BLaER1 (cell line): Measurements from ENCODE around the gene KRTAP4-4.
A peak's percentile ranks its signal among the peaks of the same experiment; 100 is the strongest.
"Not testable (repeated sequence)": the region's sequence is repeated elsewhere in the genome, so short reads cannot be mapped to it uniquely, and the experiment has no call there.

ENCODE experiments used
- H3K27ac ChIP-seq: shearing (Covaris generic); formaldehyde crosslinking; 2 replicates; pipeline ENCODE4 v1.8.1; 2022
- H3K27me3 ChIP-seq: shearing (Covaris generic); formaldehyde crosslinking; 2 replicates; pipeline ENCODE4 v1.8.1; 2022
- H3K36me3 ChIP-seq: shearing (Covaris generic); formaldehyde crosslinking; 2 replicates; pipeline ENCODE4 v1.8.1; 2022
- H3K4me1 ChIP-seq: shearing (Covaris generic); formaldehyde crosslinking; 2 replicates; pipeline ENCODE4 v1.8.1; 2022
- H3K4me2 ChIP-seq: shearing (Covaris generic); formaldehyde crosslinking; 2 replicates; pipeline ENCODE4 v1.8.1; 2022
- H3K4me3 ChIP-seq: shearing (Covaris generic); formaldehyde crosslinking; 2 replicates; pipeline ENCODE4 v1.8.1; 2022
- H3K9ac ChIP-seq: shearing (Covaris generic); formaldehyde crosslinking; 2 replicates; pipeline ENCODE4 v1.8.1; 2022
- H3K9me3 ChIP-seq: shearing (Covaris generic); formaldehyde crosslinking; 2 replicates; pipeline ENCODE4 v1.8.1; 2022
- H4K20me1 ChIP-seq: shearing (Covaris generic); formaldehyde crosslinking; 2 replicates; pipeline ENCODE4 v1.8.1; 2022
- Cebpa-rat ChIP-seq: shearing (Covaris generic); IDR thresholded peaks from 2 replicates; pipeline ENCODE4 v1.8.1; 2022

KRTAP4-4 gene

GRCh38 chr17:41177727-41178271 lies 17.3 kb upstream of the KRTAP4-4 start, which contains the start of gene KRTAP4-2:
Gene KRTAP4-2 (minus strand): TSS chr17:41178221. CDS start chr17:41178164, 57 bp downstream.
- H3K4me3 ChIP-seq: no peak within 1 kb of the TSS
- no peak within 1 kb of the TSS for H3K9ac ChIP-seq
- H3K27ac ChIP-seq: no peak within 1 kb of the TSS
- H4K20me1 ChIP-seq: no peaks in the 10 kb centered on the region
- no peaks in the 10 kb centered on the region for H3K27me3 ChIP-seq
- H3K4me1 ChIP-seq: peaks cover 28% of the 10 kb centered on the region
- no peak for TF ChIP-seq Cebpa-rat
- no peaks in the 10 kb centered on the region for H3K9me3 ChIP-seq
- no peaks in the 10 kb centered on the region for H3K36me3 ChIP-seq
- peak within 1 kb of the TSS; percentile 86 for H3K4me2 ChIP-seq

- Histone ChIP-seq H3K4me3 (no peak overlapping the region), H3K4me1 (peaks cover 28% of the 10 kb centered on the region), H3K9ac (no peak overlapping the region), H3K27ac (no peak overlapping the region), H3K36me3 (no peaks in the 10 kb centered on the region), H4K20me1 (no peaks in the 10 kb centered on the region), H3K9me3 (no peaks in the 10 kb centered on the region), H3K4me2 (peak overlapping the region; percentile 86), H3K27me3 (no peaks in the 10 kb centered on the region)
- TF ChIP-seq Cebpa-rat: no peak
Observed at GRCh38 chr17:41176744-41177387, 16.3 kb upstream of the KRTAP4-4 start.

GRCh38 chr17:41171886-41172285 lies 11.3 kb upstream of the KRTAP4-4 start:
- Histone ChIP-seq H3K9me3 (peaks cover 7% of the 10 kb centered on the region; the same call in 1 of the 2 replicates), H3K27me3 (no peaks in the 10 kb centered on the region), H3K27ac (no peak overlapping the region), H4K20me1 (no peaks in the 10 kb centered on the region), H3K4me3 (no peak overlapping the region), H3K4me2 (no peak overlapping the region), H3K4me1 (peaks cover 22% of the 10 kb centered on the region), H3K36me3 (no peaks in the 10 kb centered on the region), H3K9ac (no peak overlapping the region)
- TF ChIP-seq Cebpa-rat: no peak

GRCh38 chr17:41168121-41168520 lies 7.6 kb upstream of the KRTAP4-4 start, which contains the start of gene KRTAP4-3:
Gene KRTAP4-3 (minus strand): TSS chr17:41168221. CDS start chr17:41168172, 49 bp downstream.
- Histone ChIP-seq H3K36me3 (no peaks in the 10 kb centered on the region), H3K9me3 (peaks cover 7% of the 10 kb centered on the region; the same call in 1 of the 2 replicates), H3K9ac (no peak within 1 kb of the TSS), H3K4me3 (no peak within 1 kb of the TSS), H3K27me3 (no peaks in the 10 kb centered on the region), H3K27ac (no peak within 1 kb of the TSS), H3K4me2 (no peak within 1 kb of the TSS), H3K4me1 (no peaks in the 10 kb centered on the region), H4K20me1 (no peaks in the 10 kb centered on the region)
- TF ChIP-seq Cebpa-rat: no peak

GRCh38 chr17:41167561-41167960 lies 7.0 kb upstream of the KRTAP4-4 start:
- no peaks in the 10 kb centered on the region for H3K27me3 ChIP-seq
- H3K4me2 ChIP-seq: no peak overlapping the region
- H3K9ac ChIP-seq: no peak overlapping the region
- H3K4me3 ChIP-seq: no peak overlapping the region
- no peaks in the 10 kb centered on the region for H3K36me3 ChIP-seq
- TF ChIP-seq Cebpa-rat: no peak
- no peak overlapping the region for H3K27ac ChIP-seq
- H4K20me1 ChIP-seq: no peaks in the 10 kb centered on the region
- H3K9me3 ChIP-seq: peaks cover 7% of the 10 kb centered on the region; the same call in 1 of the 2 replicates
- no peaks in the 10 kb centered on the region for H3K4me1 ChIP-seq

GRCh38 chr17:41163828-41164227 lies 3.3 kb upstream of the KRTAP4-4 start:
- no peak overlapping the region for H3K4me3 ChIP-seq
- H3K36me3 ChIP-seq: no peaks in the 10 kb centered on the region
- no peak overlapping the region for H3K27ac ChIP-seq
- H4K20me1 ChIP-seq: no peaks in the 10 kb centered on the region
- no peaks in the 10 kb centered on the region for H3K4me1 ChIP-seq
- H3K9me3 ChIP-seq: peaks cover 7% of the 10 kb centered on the region; the same call in 1 of the 2 replicates
- no peaks in the 10 kb centered on the region for H3K27me3 ChIP-seq
- no peak overlapping the region for H3K9ac ChIP-seq
- no peak overlapping the region for H3K4me2 ChIP-seq
- TF ChIP-seq Cebpa-rat: no peak

GRCh38 chr17:41160190-41160589 lies 358 bp downstream of the KRTAP4-4 start:
- not testable (repeated sequence) for H3K27me3 ChIP-seq, H3K9ac ChIP-seq, H3K36me3 ChIP-seq, H3K27ac ChIP-seq, H3K4me1 ChIP-seq, H3K4me2 ChIP-seq, H3K4me3 ChIP-seq, H4K20me1 ChIP-seq, H3K9me3 ChIP-seq

GRCh38 chr17:41153856-41154255 lies 6.7 kb downstream of the KRTAP4-4 start:
- H3K27me3 ChIP-seq: no peaks in the 10 kb centered on the region
- H3K27ac ChIP-seq: no peak overlapping the region
- H3K9me3 ChIP-seq: no peaks in the 10 kb centered on the region
- no peaks in the 10 kb centered on the region for H3K36me3 ChIP-seq
- H3K4me1 ChIP-seq: no peaks in the 10 kb centered on the region
- H3K4me3 ChIP-seq: no peak overlapping the region
- TF ChIP-seq Cebpa-rat: no peak
- H4K20me1 ChIP-seq: no peaks in the 10 kb centered on the region
- no peak overlapping the region for H3K9ac ChIP-seq
- H3K4me2 ChIP-seq: no peak overlapping the region

GRCh38 chr17:41151525-41151924 lies 9.0 kb downstream of the KRTAP4-4 start:
- TF ChIP-seq Cebpa-rat: no peak
- Histone ChIP-seq H3K4me1 (no peaks in the 10 kb centered on the region), H3K9me3 (no peaks in the 10 kb centered on the region)

GRCh38 chr17:41150026-41150425 lies 10.5 kb downstream of the KRTAP4-4 start:
- Histone ChIP-seq H3K9me3 (no peaks in the 10 kb centered on the region), H3K4me2 (no peak overlapping the region), H3K9ac (no peak overlapping the region), H3K27ac (no peak overlapping the region), H4K20me1 (no peaks in the 10 kb centered on the region), H3K36me3 (no peaks in the 10 kb centered on the region), H3K4me3 (no peak overlapping the region), H3K4me1 (no peaks in the 10 kb centered on the region), H3K27me3 (no peaks in the 10 kb centered on the region)
- TF ChIP-seq Cebpa-rat: no peak

More at GRCh38 chr17:41151525-41151924, 9.0 kb downstream of the KRTAP4-4 start:
- H3K4me2 ChIP-seq: no peak overlapping the region
- H3K4me3 ChIP-seq: no peak overlapping the region
- H3K36me3 ChIP-seq: no peaks in the 10 kb centered on the region
- no peaks in the 10 kb centered on the region for H3K27me3 ChIP-seq
- H3K27ac ChIP-seq: no peak overlapping the region
- H4K20me1 ChIP-seq: no peaks in the 10 kb centered on the region
- H3K9ac ChIP-seq: no peak overlapping the region
